ENCODE measurements around the gene NGFR.
A peak's percentile ranks its signal among the peaks of the same experiment; 100 is the strongest.

The NGFR gene

GRCh38 chr17:49521471-49522356, 26.6 kb downstream of the NGFR start:
- DNase-seq (ENCODE audit: low spot score): peak; percentile 59
- Histone ChIP-seq H3K4me3 (no peak overlapping the region), H3K27ac (peak overlapping the region in 1 of 2 donors; percentile 16)
- TF ChIP-seq CTCF (IDR thresholded peaks at IDR 0.05): no peak

- TF ChIP-seq CTCF (IDR thresholded peaks at IDR 0.05): no peak
- H3K27ac ChIP-seq: no peak overlapping the region
- peak; percentile 66 for DNase-seq (ENCODE audit: low spot score)
- no peak overlapping the region for H3K4me3 ChIP-seq
These were observed 27.3 kb downstream of the NGFR start for GRCh38 chr17:49522357-49522890.

- Histone ChIP-seq H3K27ac (no peak overlapping the region), H3K4me3 (no peak overlapping the region)
- TF ChIP-seq CTCF (IDR thresholded peaks at IDR 0.05): no peak
- DNase-seq (ENCODE audit: low spot score): no peak
These were observed 28.1 kb downstream of the NGFR start for GRCh38 chr17:49523196-49523595.

GRCh38 chr17:49523706-49524472, 28.8 kb downstream of the NGFR start:
- no peak for TF ChIP-seq CTCF (IDR thresholded peaks at IDR 0.05)
- Histone ChIP-seq H3K4me3 (no peak overlapping the region), H3K27ac (no peak overlapping the region)
- DNase-seq (ENCODE audit: low spot score): peak; percentile 64

DNA sequence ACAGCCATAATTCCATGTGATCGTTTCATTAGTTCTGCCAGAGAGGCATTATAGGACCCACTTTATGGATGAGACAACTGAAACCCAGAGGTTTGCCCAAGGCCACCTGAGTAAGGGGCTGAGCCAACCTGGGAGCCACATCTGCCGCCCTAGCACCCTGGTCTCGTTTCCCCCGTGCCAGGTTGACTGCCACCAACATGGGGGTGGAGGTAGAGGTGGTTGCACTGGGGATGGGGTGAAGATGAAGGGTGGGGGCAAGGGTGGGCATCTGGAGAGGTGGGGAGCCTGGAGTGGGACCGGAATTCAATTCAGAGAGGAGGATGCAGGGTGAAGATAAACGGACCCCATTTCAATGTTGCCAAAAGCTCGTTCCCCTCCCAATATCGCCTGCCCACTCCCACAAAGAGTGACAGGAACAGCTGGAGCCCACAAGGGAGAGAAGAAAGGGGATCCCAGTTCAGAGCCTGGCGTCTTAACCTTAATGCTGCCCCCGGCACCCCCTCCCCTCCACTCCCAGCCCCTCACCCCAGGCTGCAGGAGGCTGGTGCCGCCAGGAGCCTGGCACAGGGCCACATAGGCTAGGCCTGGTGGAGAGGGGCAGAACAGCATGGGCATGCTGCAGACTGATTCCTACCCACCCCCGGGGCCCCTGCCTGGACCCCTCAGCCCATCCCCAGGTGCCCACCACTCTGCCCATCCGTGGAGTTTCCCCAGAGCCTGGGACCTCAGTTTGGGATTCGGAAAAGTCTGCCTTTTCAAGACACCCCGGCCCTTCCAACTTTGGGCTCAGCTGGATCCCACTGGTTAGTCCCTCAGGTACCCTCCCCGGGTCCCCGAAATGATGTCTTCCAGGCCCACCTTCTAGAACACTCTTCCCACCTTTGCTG, 29.6 kb downstream of the NGFR start:
- DNase-seq (ENCODE audit: low spot score): peak; percentile 65
- Histone ChIP-seq H3K4me3 (no peak overlapping the region), H3K27ac (no peak overlapping the region)
- no peak for TF ChIP-seq CTCF (IDR thresholded peaks at IDR 0.05)
